ENCODE results near the gene SERGEF.

The SERGEF gene

DNA sequence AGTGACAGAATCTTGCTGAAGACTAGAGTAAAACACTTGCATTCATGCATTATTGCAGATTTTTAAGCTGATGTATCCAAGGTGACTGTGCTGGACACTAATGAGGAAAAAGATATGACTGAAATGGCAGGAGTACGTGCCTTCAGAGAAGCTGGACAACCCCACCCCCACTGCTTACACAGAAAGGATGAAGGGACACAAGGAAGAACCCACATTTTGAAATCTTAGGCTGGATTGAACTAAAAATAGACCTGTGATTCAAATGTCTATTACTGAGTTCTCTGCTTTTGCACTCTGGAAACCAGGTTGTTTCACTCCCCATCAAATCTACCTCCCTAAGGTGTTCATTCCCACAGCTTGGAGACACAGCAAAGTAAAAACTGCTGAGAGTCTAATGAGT lies 161.2 kb downstream of the SERGEF start:
- TF ChIP-seq SPI1 (IDR thresholded peaks at IDR 0.05; ENCODE audit: borderline replicate concordance, low read depth) (no peak), CTCF (IDR thresholded peaks at IDR 0.05; ENCODE audit: insufficient read depth, low read length) (no peak), POLR2AphosphoS5 (IDR thresholded peaks at IDR 0.05; ENCODE audit: low read depth) (no peak), GABPA (IDR thresholded peaks at IDR 0.05; ENCODE audit: low read depth) (no peak)
- TF ChIP-seq, protein P1, sequence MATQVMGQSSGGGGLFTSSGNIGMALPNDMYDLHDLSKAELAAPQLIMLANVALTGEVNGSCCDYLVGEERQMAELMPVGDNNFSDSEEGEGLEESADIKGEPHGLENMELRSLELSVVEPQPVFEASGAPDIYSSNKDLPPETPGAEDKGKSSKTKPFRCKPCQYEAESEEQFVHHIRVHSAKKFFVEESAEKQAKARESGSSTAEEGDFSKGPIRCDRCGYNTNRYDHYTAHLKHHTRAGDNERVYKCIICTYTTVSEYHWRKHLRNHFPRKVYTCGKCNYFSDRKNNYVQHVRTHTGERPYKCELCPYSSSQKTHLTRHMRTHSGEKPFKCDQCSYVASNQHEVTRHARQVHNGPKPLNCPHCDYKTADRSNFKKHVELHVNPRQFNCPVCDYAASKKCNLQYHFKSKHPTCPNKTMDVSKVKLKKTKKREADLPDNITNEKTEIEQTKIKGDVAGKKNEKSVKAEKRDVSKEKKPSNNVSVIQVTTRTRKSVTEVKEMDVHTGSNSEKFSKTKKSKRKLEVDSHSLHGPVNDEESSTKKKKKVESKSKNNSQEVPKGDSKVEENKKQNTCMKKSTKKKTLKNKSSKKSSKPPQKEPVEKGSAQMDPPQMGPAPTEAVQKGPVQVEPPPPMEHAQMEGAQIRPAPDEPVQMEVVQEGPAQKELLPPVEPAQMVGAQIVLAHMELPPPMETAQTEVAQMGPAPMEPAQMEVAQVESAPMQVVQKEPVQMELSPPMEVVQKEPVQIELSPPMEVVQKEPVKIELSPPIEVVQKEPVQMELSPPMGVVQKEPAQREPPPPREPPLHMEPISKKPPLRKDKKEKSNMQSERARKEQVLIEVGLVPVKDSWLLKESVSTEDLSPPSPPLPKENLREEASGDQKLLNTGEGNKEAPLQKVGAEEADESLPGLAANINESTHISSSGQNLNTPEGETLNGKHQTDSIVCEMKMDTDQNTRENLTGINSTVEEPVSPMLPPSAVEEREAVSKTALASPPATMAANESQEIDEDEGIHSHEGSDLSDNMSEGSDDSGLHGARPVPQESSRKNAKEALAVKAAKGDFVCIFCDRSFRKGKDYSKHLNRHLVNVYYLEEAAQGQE (IDR thresholded peaks at IDR 0.05; ENCODE audit: insufficient replicate concordance, low read depth), result no peak
- Histone ChIP-seq H3K27ac (replicated peaks) (no peak overlapping the region), H3K4me3 (replicated peaks; ENCODE audit: insufficient read depth, low read length) (no peak overlapping the region), H3K27me3 (ENCODE audit: insufficient read depth, poor library complexity, severe bottlenecking) (no peaks in the 10 kb centered on the region)
- no peak for DNase-seq (ENCODE audit: low read depth in 1 of 2, low spot score in 1 of 2)

DNA sequence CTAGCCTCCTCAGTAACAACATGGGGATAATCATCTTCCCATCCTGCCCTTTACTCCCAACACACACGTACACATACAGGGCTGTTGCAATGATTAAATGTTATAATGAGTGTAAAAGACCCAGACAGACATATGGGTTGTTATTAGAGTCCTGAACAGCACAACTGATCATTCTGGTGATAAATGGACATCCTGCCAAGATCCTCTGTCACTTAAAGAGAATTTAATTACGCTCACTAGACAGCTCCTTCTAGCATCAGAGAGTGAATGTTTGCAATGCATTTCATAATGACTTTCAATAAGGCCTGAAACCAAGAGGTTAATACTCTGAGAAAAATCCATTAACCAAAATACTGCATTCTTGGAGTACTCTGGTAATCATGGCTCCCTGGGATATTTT lies 162.5 kb downstream of the SERGEF start:
- Histone ChIP-seq H3K4me3 (replicated peaks; ENCODE audit: insufficient read depth, low read length) (no peak overlapping the region), H3K27ac (replicated peaks) (no peak overlapping the region), H3K27me3 (ENCODE audit: insufficient read depth, poor library complexity, severe bottlenecking) (no peaks in the 10 kb centered on the region)
- DNase-seq (ENCODE audit: low read depth in 1 of 2, low spot score in 1 of 2), result no peak
- TF ChIP-seq POLR2AphosphoS5 (IDR thresholded peaks at IDR 0.05; ENCODE audit: low read depth), result no peak
- TF ChIP-seq, protein P1 (IDR thresholded peaks at IDR 0.05; ENCODE audit: insufficient replicate concordance, low read depth), result no peak
- TF ChIP-seq CTCF (IDR thresholded peaks at IDR 0.05; ENCODE audit: insufficient read depth, low read length), result no peak
- no peak for TF ChIP-seq SPI1 (IDR thresholded peaks at IDR 0.05; ENCODE audit: borderline replicate concordance, low read depth)
- TF ChIP-seq GABPA (IDR thresholded peaks at IDR 0.05; ENCODE audit: low read depth), result no peak

DNA sequence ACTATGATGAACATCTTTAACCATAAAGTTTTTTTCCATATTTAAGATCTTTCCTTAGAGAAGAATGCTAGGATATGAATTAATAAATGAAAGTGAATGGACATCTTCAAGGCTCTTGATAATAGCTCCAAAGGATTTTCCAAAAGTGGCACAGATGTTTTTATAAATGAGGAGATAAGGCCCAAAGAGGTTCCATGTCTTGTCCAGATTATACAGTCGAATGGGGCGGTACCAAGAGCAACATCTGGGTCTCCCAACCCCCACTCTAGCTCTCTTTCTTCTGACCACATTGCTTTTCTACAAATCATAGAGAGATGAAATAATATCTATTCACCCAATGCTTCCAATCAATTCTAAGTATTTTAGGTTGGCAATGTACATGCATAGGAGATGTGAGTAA lies 164.1 kb downstream of the SERGEF start:
- TF ChIP-seq, protein P1 (IDR thresholded peaks at IDR 0.05; ENCODE audit: insufficient replicate concordance, low read depth), result no peak
- TF ChIP-seq POLR2AphosphoS5 (IDR thresholded peaks at IDR 0.05; ENCODE audit: low read depth), result no peak
- no peak for TF ChIP-seq GABPA (IDR thresholded peaks at IDR 0.05; ENCODE audit: low read depth)
- no peak for TF ChIP-seq CTCF (IDR thresholded peaks at IDR 0.05; ENCODE audit: insufficient read depth, low read length)
- no peak for TF ChIP-seq SPI1 (IDR thresholded peaks at IDR 0.05; ENCODE audit: borderline replicate concordance, low read depth)
- Histone ChIP-seq H3K4me3 (replicated peaks; ENCODE audit: insufficient read depth, low read length) (no peak overlapping the region), H3K27me3 (ENCODE audit: insufficient read depth, poor library complexity, severe bottlenecking) (no peaks in the 10 kb centered on the region), H3K27ac (replicated peaks) (no peak overlapping the region)
- no peak for DNase-seq (ENCODE audit: low read depth in 1 of 2, low spot score in 1 of 2)

Data from HL-60 (cell line).